22Rv1 (cell line): Measurements from ENCODE around the gene ZNF618.

Experiments
- H3K27ac ChIP-seq: fragments of 450-650 bp; 2 replicates; pipeline ENCODE4 v1.5.1; 2017
- CTCF ChIP-seq: fragments of 450-650 bp; IDR thresholded peaks from 2 replicates; pipeline ENCODE4 v1.5.1; 2017; ENCODE audit warnings: mild to moderate bottlenecking
- ZFX ChIP-seq: fragments of 450-650 bp; IDR thresholded peaks from 2 replicates; pipeline ENCODE4 v1.6.1; 2017; ENCODE audit warnings: antibody characterized with exemption, borderline replicate concordance

Gene ZNF618

GRCh38 chr9:113978725-113979342 is 102.7 kb downstream of the ZNF618 start:
- TF ChIP-seq ZFX (no peak), CTCF (no peak)
- H3K27ac ChIP-seq = no peak overlapping the region

GRCh38 chr9:113979343-113980127 is 103.4 kb downstream of the ZNF618 start:
- H3K27ac ChIP-seq = no peak overlapping the region
- no peak for TF ChIP-seq ZFX
- TF ChIP-seq CTCF = no peak

- no peak for TF ChIP-seq ZFX
- TF ChIP-seq CTCF = no peak
- no peak overlapping the region for H3K27ac ChIP-seq
Measured at GRCh38 chr9:113984639-113985380, 108.7 kb downstream of the ZNF618 start.

GRCh38 chr9:113985968-113986585 is 110.0 kb downstream of the ZNF618 start:
- no peak for TF ChIP-seq CTCF
- TF ChIP-seq ZFX = no peak
- no peak overlapping the region for H3K27ac ChIP-seq

- H3K27ac ChIP-seq = no peak overlapping the region
- TF ChIP-seq CTCF (no peak), ZFX (no peak)
Measured at GRCh38 chr9:113986931-113987330, 110.8 kb downstream of the ZNF618 start.

GRCh38 chr9:113987526-113987925 is 111.4 kb downstream of the ZNF618 start:
- no peak overlapping the region for H3K27ac ChIP-seq
- TF ChIP-seq ZFX (no peak), CTCF (no peak)
